H1 (cell line): Measurements from ENCODE around the gene HMX1. TPM values are rescaled to one million over a fixed set of nuclear protein-coding genes. Genes with fewer than 3 reads are reported as not detected.

Source experiments
- BRCA1 ChIP-seq: IDR thresholded peaks from 2 replicates; pipeline ENCODE4 v1.6.1; 2012; ENCODE audit warnings: low read depth, low read length, improper control_type of control experiment
- CBX8 ChIP-seq: fragments of 300-800, 300-1000 bp; sonication (generic); IDR thresholded peaks from 2 replicates; pipeline ENCODE4 v1.7.1; 2016; ENCODE audit warnings: low read depth, low read length, borderline replicate concordance
- CTBP2 ChIP-seq: IDR thresholded peaks from 2 replicates; pipeline ENCODE4 v1.7.0; 2011; ENCODE audit warnings: borderline replicate concordance, mild to moderate bottlenecking, moderate library complexity, mixed read lengths, low read length; ENCODE audit not compliant: insufficient read depth, insufficient read length
- E2F6 ChIP-seq: IDR thresholded peaks from 2 replicates; pipeline ENCODE4 v1.6.1; 2012; ENCODE audit warnings: inconsistent platforms
- EP300 ChIP-seq, 2 experiments: IDR thresholded peaks; 1 replicate in 1 of 2; 2 replicates in 1 of 2; pipeline ENCODE4 v1.6.1; 2011 to 2012; ENCODE audit warnings: low read depth in 2 of 2, low read length in 2 of 2, mild to moderate bottlenecking in 2 of 2, borderline replicate concordance in 1 of 2, inconsistent platforms in 1 of 2, moderate library complexity in 1 of 2
- GABPA ChIP-seq: IDR thresholded peaks from 2 replicates; pipeline ENCODE4 v1.6.1; 2011; ENCODE audit warnings: mild to moderate bottlenecking, low read length, moderate library complexity, borderline replicate concordance; ENCODE audit not compliant: insufficient read depth
- NRF1 ChIP-seq: IDR thresholded peaks from 2 replicates; pipeline ENCODE4 v1.6.1; 2011; ENCODE audit warnings: mild to moderate bottlenecking, low read depth, low read length, improper control_type of control experiment
- POU5F1 ChIP-seq: IDR thresholded peaks from 2 replicates; pipeline ENCODE4 v1.6.1; 2011; ENCODE audit warnings: low read depth, mild to moderate bottlenecking, low read length, moderate library complexity
- RAD21 ChIP-seq, 2 experiments: IDR thresholded peaks in 1 of 2; conservative IDR thresholded peaks in 1 of 2; 2 replicates each; pipeline ENCODE4 v1.6.1; 2011; ENCODE audit warnings: low read depth in 2 of 2, low read length in 2 of 2, improper control_type of control experiment in 1 of 2, inconsistent platforms in 1 of 2, mild to moderate bottlenecking in 1 of 2, moderate library complexity in 1 of 2
- RFX5 ChIP-seq: IDR thresholded peaks from 2 replicates; pipeline ENCODE4 v1.6.1; 2011; ENCODE audit warnings: low read depth, low read length, improper control_type of control experiment, borderline replicate concordance
- RXRA ChIP-seq: IDR thresholded peaks from 2 replicates; pipeline ENCODE4 v1.6.1; 2011; ENCODE audit warnings: low read depth, mild to moderate bottlenecking, low read length, moderate library complexity; ENCODE audit not compliant: insufficient read depth
- SIN3A ChIP-seq, 2 experiments: IDR thresholded peaks in 1 of 2; conservative IDR thresholded peaks in 1 of 2; 2 replicates each; pipeline ENCODE4 v1.6.1; 2011 to 2012; ENCODE audit warnings: low read length in 2 of 2, improper control_type of control experiment in 1 of 2, low read depth in 1 of 2, mild to moderate bottlenecking in 1 of 2
- SP2 ChIP-seq: IDR thresholded peaks from 2 replicates; pipeline ENCODE4 v1.6.1; 2012; ENCODE audit warnings: mild to moderate bottlenecking, low read length, inconsistent platforms
- SRF ChIP-seq: IDR thresholded peaks from 2 replicates; pipeline ENCODE4 v1.6.1; 2011; ENCODE audit warnings: mild to moderate bottlenecking, low read depth, low read length, moderate library complexity
- SUZ12 ChIP-seq: fragments of 200-600 bp; sonication (generic); IDR thresholded peaks from 2 replicates; pipeline ENCODE4 v1.6.1; 2012; ENCODE audit warnings: mild to moderate bottlenecking, inconsistent platforms, low read length, moderate library complexity, mixed read lengths
- TAF1 ChIP-seq: IDR thresholded peaks from 2 replicates; pipeline ENCODE4 v1.6.1; 2011; ENCODE audit warnings: mild to moderate bottlenecking, low read depth, low read length
- YY1 ChIP-seq: IDR thresholded peaks from 2 replicates; pipeline ENCODE4 v1.6.1; 2011; ENCODE audit warnings: low read depth, mild to moderate bottlenecking, low read length
- polyA plus RNA-seq, 7 experiments: library from polyadenylated mRNA; depleted of rRNA in 3 of 7; stranded (reverse) in 5 of 7; unstranded in 2 of 7; fragments of >200 nt in 5 of 7; fragments of 200-250 nt in 2 of 7; gene quantifications; 1 replicate in 5 of 7; 2 replicates in 1 of 7; 4 replicates in 1 of 7; pipeline versions ENCODE4 v1.2.1 to v1.2.3, GENCODE V29; 2011 to 2013; ENCODE audit warnings: missing spikeins in 2 of 7, mixed read lengths in 2 of 7
- total RNA-seq: library from RNA; stranded (reverse); fragmentation: NEBNext Ultra II Directional; extraction: Animal tissue kit (Norgen Biotek cat#: 25700); gene quantifications from 2 replicates; pipeline ENCODE4 v1.2.1, GENCODE V29; 2021
- TF ChIP-seq, protein P1 (sequence below): IDR thresholded peaks from 2 replicates; pipeline ENCODE4 v1.6.1; 2012; ENCODE audit warnings: low read length, inconsistent platforms
- TF ChIP-seq, protein P2 (sequence below): IDR thresholded peaks from 2 replicates; pipeline ENCODE4 v1.6.1; 2011; ENCODE audit warnings: low read length, improper control_type of control experiment

HMX1 gene
- total and polyA plus RNA-seq, 2 of the 8 experiments (the other 6 are each of a cell fraction or from before 2014, with no cell fraction given), result 0.26 TPM; not detected in 1

- TF ChIP-seq CTBP2 (no peak), GABPA (no peak; the same call in 1 of the 2 replicates), SRF (no peak), EP300 (IDR thresholded peaks at IDR 0.05; ENCODE audit: borderline replicate concordance in 1 of 2, low read depth in 2 of 2, low read length in 2 of 2) (no peak), SUZ12 (peak; percentile 88), SP2 (no peak), RXRA (no peak), NRF1 (no peak), CBX8 (peak; percentile 90; the same call in 1 of the 2 replicates), BRCA1 (no peak), E2F6 (no peak), POU5F1 (no peak), RFX5 (no peak), YY1 (no peak), RAD21 (IDR thresholded peaks at IDR 0.05 in 1 of 2, conservative IDR thresholded peaks at IDR 0.05 in 1 of 2; ENCODE audit: low read depth in 2 of 2, low read length in 2 of 2) (no peak), SIN3A (conservative IDR thresholded peaks at IDR 0.05 in 1 of 2, IDR thresholded peaks at IDR 0.05 in 1 of 2; ENCODE audit: low read depth in 1 of 2, low read length in 2 of 2) (no peak), TAF1 (no peak)
- TF ChIP-seq, protein P1, sequence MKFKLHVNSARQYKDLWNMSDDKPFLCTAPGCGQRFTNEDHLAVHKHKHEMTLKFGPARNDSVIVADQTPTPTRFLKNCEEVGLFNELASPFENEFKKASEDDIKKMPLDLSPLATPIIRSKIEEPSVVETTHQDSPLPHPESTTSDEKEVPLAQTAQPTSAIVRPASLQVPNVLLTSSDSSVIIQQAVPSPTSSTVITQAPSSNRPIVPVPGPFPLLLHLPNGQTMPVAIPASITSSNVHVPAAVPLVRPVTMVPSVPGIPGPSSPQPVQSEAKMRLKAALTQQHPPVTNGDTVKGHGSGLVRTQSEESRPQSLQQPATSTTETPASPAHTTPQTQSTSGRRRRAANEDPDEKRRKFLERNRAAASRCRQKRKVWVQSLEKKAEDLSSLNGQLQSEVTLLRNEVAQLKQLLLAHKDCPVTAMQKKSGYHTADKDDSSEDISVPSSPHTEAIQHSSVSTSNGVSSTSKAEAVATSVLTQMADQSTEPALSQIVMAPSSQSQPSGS, result no peak
- TF ChIP-seq, protein P2, sequence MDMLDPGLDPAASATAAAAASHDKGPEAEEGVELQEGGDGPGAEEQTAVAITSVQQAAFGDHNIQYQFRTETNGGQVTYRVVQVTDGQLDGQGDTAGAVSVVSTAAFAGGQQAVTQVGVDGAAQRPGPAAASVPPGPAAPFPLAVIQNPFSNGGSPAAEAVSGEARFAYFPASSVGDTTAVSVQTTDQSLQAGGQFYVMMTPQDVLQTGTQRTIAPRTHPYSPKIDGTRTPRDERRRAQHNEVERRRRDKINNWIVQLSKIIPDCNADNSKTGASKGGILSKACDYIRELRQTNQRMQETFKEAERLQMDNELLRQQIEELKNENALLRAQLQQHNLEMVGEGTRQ, result no peak
Observed at GRCh38 chr4:8866828-8867623, 4.6 kb downstream of the HMX1 start (continued).
